Epithelial cell of proximal tubule (primary cell): ENCODE measurements around the gene AKAP7. TPM values are rescaled to one million over a fixed set of nuclear protein-coding genes. Genes with fewer than 3 reads are reported as not detected.

Experiments used
- DNase-seq: peaks from one replicate; pipeline ENCODE4 v3.0.0-alpha.2; 2011; ENCODE audit warnings: low read depth
- H3K4me3 ChIP-seq: 2 replicates; pipeline ENCODE4 v1.5.1; 2011; ENCODE audit warnings: low read depth, mild to moderate bottlenecking, low read length
- total RNA-seq: library from RNA; depleted of rRNA; stranded (reverse); fragments of >200 nt; gene quantifications from 2 replicates; pipeline ENCODE4 v1.2.3, GENCODE V29; 2015
- TF ChIP-seq, protein P1 (sequence below): conservative IDR thresholded peaks from 2 replicates; pipeline ENCODE4 v1.5.1; 2012; ENCODE audit warnings: low read depth, mild to moderate bottlenecking, low read length

The AKAP7 gene
- total RNA-seq, 1 donor from 2014 or later, result 3.5 TPM

DNA sequence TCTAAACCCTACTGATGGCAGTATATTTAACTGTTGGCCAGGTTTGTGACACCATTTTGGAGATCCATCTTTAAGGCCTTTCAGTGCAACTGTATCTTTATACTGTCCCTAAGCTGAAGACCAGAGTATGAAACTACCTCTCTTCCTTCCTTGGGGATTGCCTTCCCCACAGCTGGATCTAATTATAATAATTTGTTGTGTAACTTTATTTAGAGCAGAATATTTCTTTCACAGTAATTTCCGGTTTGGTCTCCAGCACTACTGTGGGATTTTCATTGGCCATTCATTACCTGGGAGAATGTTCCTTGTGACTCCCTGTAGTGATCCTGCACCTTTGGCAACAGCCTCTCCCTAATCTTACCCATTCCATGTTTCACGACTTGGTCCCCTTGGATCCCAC lies 75.2 kb downstream of the AKAP7 start:
- TF ChIP-seq, protein P1, sequence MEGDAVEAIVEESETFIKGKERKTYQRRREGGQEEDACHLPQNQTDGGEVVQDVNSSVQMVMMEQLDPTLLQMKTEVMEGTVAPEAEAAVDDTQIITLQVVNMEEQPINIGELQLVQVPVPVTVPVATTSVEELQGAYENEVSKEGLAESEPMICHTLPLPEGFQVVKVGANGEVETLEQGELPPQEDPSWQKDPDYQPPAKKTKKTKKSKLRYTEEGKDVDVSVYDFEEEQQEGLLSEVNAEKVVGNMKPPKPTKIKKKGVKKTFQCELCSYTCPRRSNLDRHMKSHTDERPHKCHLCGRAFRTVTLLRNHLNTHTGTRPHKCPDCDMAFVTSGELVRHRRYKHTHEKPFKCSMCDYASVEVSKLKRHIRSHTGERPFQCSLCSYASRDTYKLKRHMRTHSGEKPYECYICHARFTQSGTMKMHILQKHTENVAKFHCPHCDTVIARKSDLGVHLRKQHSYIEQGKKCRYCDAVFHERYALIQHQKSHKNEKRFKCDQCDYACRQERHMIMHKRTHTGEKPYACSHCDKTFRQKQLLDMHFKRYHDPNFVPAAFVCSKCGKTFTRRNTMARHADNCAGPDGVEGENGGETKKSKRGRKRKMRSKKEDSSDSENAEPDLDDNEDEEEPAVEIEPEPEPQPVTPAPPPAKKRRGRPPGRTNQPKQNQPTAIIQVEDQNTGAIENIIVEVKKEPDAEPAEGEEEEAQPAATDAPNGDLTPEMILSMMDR, result no peak
- DNase-seq, result no peak
- H3K4me3 ChIP-seq, result no peak overlapping the region

DNA sequence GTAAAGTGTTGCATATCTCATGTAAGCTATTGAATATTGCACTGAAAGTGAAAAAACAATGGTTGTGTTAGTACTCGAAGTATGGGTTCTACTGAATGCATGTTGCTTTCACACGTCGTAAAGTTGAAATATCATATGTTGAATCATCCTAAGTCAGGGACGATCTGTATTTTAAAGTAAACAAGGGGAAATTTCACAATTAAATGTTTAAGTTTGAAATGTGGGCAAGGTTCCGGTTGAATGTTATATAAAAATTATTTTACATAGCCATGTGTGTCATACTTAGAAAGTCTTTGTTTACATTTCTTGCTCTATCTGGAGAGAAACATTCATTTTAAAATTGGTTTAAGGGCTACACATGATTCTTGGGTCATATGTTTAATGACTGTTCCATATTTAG lies 76.8 kb downstream of the AKAP7 start:
- H3K4me3 ChIP-seq, result no peak overlapping the region
- TF ChIP-seq, protein P1, result no peak
- DNase-seq, result no peak

DNA sequence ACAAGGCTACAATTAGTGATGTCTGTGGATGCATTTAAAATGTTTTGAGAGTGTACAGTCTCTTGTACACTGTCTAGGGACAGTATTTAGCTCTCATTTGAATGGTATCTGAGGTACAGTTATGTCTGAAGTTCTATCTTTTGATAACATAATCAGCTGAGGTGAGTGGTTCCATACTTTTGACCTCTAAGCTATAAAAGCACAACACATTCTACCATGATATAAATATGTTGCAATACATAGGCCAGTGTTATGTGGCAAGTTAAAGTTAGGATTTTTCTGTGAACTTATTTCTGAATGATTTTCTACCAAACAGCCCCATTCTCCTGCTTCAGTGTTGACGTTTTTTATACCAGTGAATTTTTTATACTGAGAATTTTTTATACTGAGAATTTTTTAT lies 77.6 kb downstream of the AKAP7 start:
- DNase-seq, result no peak
- H3K4me3 ChIP-seq, result no peak overlapping the region
- TF ChIP-seq, protein P1, result no peak

DNA sequence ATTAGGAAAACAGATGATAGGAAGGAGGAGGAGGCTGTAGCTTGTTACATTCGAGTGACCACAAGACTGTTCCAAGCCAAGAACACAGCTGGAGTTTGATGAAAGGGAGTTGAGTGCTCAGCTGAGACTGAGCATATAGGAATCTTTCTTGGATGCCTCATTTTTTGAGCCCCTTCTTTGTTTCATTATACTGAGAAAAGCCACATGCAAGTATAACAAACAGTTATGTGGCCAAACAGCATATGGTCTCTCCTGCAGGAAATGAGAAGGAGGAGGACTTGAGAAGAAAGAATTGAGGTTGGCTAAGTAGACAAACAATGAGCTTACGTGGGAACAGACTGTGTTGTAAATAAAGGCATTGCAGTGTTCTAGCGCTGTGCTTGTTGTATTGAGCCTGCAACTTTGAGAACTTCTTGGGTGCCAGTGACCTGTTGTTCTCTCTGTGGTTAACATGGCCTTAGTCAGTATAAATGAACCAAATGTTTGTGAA lies 78.3 kb downstream of the AKAP7 start:
- H3K4me3 ChIP-seq, result no peak overlapping the region
- TF ChIP-seq, protein P1, result no peak
- no peak for DNase-seq

DNA sequence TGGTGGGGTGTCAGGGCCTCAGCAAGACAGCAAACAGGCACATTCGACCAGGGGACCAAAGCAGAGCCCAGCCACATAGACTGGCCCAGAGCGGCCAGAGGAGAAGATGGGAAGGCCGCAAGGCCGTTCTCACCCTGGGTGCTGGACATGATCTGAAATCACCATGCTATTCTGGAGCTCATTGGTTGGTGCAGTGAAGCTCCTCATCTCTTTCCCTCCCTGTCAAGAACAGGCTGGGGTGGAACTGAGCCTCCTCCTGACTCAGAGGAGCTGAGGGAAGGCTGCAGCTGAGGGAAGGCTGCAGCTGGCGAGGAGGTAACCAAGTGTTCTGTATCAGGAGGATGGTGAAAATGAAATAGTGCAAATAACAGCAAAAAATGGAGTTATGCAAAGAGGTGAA lies 80.0 kb downstream of the AKAP7 start:
- TF ChIP-seq, protein P1, result no peak
- no peak for DNase-seq
- H3K4me3 ChIP-seq, result no peak overlapping the region

DNA sequence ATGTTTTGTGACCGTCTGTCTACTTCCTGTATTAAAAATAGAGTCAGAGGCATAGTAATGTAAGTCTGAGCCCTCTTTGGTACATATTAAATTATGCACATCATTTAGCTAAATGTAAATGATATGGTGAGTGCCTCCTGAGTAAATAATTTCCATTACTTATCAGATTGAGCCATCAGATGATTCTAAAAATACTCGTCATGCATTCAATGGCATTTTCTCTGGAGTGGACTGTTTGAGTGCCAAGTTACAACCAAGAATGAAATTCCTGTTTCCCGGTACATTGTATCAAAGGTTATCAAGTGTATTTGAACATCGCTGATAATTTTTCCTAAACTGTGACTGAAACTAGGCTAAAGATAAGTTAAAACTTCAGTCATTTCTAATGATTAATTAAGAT lies 81.0 kb downstream of the AKAP7 start:
- no peak overlapping the region for H3K4me3 ChIP-seq
- TF ChIP-seq, protein P1, result no peak
- no peak for DNase-seq

DNA sequence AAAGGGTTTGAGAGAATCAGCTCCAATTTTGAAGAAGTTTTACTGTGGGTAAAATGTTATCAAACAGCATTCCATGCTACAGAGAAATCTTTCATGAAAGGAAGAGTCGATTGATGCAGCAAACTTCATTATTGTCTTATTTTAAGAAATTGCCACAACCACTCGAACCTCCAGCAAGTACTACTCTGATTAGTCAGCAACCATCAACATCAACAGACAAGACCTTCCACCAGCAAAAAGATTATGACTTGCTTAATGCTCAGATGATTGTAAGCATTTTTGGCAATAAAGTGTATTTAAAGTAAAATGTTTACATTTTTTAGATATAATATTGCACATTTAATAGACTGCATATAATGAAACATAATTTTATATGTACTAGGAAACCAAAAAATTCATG lies 87.5 kb downstream of the AKAP7 start:
- no peak for DNase-seq
- TF ChIP-seq, protein P1, result no peak
- H3K4me3 ChIP-seq, result no peak overlapping the region
